Activated CD8-positive, alpha-beta memory T cell treated with anti-CD3 and anti-CD28 coated beads, Interleukin-2, amount 50 U/mL, for 1 hour (primary cell): ENCODE data around the gene PPAN.

Experiments
- DNase-seq: peaks from one replicate; pipeline ENCODE4 v3.0.0-alpha.2; 2020; ENCODE audit errors: extremely low read depth

PPAN gene, protein sequence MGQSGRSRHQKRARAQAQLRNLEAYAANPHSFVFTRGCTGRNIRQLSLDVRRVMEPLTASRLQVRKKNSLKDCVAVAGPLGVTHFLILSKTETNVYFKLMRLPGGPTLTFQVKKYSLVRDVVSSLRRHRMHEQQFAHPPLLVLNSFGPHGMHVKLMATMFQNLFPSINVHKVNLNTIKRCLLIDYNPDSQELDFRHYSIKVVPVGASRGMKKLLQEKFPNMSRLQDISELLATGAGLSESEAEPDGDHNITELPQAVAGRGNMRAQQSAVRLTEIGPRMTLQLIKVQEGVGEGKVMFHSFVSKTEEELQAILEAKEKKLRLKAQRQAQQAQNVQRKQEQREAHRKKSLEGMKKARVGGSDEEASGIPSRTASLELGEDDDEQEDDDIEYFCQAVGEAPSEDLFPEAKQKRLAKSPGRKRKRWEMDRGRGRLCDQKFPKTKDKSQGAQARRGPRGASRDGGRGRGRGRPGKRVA

DNA sequence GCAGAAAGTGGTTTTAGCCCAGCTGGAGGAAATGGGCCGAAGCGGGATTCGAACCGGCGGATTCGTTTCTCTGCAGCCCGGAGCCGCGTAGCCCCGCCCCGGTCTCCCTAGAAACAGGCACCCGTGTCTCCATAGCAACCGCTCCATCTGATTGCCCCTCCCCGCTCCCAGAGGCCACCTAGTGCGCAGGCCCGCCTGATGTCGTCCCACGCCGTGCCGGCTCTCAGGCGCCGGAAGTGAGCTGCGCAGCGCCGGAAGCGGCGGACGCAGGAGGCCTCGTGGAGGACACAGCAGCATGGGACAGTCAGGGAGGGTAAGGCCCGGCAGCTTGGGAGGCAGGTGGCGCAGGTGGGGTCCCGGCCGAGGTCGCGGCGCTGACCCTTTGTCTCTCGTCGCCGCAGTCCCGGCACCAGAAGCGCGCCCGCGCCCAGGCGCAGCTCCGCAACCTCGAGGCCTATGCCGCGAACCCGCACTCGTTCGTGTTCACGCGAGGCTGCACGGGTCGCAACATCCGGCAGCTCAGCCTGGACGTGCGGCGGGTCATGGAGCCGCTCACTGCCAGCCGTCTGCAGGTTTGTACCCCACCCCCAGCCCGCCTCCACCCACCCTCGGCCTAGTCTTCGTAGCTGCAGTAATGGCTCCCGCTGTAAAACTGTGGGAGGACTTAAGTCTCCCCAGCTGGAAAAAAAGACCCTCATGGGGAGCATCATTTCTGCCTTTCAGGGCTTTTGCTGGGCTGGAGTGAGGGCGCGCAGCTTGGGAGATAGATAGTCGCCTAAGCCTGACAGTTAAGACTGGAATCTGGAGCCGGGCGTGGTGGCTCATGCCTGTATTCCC is at the start of gene PPAN:
Gene PPAN, plus strand, starts transcription at position 263 of the 837 bp plus-strand sequence. Its CDS starts 33 bp downstream, at position 296.
- DNase-seq = peak; percentile 99

DNA sequence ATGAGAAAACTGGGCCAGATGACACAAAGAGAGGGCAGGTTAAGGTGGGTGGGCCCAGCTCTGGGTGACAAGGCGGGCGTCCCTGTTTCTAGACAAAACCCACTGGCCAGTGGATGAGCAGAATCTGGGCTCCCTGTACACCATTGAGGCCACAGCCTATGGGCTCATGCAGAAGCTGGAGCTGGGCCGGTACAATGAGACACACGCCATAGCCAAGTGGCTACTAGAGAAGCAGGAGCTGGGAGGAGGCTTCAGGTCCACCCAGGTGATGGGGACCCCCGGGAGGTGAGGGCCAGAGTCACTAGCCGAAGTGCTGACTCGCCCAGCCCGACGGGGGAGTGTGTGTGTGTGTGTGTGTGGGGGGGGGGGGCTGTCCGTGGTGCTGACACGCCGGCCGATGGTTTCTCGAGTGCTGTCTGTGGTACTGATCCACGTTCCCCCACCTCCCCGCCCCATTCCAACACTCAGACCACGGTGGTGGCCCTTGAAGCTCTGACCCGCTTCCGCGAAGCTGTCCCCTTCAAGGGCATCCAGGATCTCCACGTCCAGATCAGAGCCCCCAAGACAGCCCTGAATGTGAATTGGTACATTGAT is 44.3 kb upstream of the PPAN start:
- DNase-seq = no peak

DNA sequence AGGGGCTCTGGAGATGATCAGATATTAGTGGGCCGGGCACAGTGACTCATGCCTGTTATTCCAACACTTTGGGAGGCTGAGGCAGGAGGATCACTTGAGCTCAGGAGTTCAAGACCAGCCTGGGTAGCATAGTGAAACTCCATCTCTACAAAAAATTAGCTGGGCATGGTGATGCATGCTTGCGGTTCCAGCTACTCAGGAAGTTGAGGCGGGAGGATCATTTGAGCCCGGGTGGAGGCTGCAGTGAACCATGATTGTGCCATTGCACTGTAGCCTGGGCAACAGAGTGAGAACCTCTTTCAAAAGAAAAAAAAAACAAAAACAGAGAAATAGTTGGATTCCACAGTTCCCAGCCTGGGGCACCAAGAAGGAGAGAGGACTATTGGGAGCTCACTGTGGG is 38.0 kb upstream of the PPAN start:
- no peak for DNase-seq

DNA sequence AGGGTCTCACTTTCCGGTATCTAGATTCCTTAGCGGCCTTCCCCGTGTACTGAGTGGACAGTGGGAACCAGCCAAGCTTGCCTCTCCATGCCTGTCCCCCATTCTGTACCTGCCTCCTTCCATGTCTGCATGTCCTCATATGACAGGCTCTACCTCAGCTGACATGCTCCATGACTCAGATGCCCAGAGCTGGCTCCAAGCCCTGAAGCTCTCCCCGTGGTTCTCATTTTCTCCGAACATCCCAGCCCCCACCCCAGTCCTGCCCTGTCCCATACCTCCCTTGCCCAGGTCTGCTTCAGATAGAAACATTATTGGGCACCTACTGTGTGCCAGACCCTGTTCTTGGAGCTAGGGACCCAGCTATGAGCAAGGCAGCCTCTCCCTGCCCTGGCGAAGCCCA is 37.1 kb upstream of the PPAN start:
- no peak for DNase-seq

DNA sequence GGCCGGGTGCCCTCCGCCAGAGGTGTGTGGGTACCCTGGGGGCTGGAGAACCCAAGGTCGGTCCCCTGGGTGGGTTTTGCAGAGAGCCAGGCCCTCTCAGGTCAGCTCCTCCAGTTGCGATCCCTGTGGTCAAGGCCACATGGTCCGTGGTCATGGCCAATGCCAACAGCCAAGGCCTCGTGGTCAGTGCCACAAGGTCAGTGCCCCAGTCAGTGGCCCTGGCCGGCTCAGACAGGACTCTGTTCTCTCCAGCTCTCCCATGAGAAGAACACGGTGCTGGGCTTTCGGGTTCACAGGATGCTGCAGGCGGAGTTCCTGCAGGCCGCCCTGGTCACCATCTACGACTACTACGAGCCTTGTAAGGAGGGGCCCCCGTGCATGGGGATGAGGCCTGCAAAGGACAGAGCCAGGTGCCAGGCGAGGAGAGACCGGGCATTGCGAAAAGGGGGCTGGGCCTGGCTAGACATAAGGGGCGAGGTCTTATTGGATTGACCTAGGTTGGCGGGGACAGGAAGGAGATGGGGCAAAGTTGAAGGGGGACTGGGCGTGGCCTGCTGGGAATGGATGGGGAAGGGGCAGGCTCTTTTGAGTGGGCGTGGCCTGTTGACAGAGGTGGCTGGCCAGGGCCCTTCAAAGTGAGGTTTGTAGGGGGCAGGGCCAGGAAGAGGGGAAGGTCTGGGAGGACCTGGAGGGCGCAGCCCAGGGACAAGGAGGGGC is 35.3 kb upstream of the PPAN start:
- no peak for DNase-seq

DNA sequence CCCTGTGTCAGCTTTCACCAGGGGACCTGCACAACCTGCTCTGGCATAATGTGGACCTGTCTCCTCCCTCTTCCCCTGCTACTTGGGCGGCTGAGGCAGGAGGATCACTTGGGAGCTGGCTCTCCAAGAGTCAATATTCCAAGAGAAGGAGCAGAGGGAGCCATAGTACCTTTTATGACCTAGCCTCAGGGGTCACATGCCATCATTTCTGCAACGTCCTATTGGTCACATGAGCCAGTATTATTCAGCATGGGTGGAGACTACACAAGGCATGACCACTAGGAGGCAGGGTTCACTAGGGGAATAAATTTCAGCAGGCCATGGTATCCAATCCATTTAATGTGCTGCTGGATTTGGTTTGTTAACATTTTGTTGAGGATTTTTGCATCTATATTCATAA is 32.0 kb upstream of the PPAN start:
- no peak for DNase-seq

DNA sequence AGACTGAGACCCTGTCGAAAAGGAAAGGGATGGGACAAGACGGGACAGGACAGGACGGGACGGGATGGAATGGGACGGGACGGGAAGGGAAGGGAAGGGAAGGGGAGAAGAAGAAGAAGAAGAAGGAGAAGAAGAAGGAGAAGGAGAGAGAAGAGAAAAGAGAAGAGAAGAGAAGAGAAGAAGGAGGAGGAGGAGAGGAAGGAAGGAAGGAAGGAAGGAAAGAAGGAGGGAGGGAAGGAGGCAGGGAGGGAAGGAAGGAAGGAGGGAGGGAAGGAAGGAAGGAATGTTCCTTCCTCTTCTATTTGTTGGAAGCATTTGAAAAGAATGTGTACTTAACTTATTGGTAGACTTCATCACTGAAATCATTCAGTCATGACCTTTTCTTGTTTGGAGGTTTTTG is 29.6 kb upstream of the PPAN start:
- DNase-seq = no peak

DNA sequence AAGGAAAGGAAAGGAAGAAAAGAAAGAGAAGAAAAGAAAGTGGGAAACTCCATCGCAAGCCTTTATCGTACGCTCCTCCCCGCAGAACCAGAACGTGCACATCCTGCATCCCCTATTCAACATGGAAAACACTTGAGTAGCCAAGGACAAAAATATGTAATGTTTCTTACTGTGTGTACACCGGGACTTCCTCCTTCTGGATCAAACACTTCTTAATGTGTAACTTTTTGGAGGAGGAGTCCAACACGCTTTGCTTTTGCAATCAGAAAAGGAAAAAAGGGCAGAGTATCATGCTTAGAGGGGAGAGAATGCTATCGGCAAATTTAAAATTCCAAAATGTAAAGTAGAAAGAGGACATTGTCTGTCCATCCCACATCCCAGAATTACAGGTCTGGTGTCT is 27.8 kb upstream of the PPAN start:
- no peak for DNase-seq

DNA sequence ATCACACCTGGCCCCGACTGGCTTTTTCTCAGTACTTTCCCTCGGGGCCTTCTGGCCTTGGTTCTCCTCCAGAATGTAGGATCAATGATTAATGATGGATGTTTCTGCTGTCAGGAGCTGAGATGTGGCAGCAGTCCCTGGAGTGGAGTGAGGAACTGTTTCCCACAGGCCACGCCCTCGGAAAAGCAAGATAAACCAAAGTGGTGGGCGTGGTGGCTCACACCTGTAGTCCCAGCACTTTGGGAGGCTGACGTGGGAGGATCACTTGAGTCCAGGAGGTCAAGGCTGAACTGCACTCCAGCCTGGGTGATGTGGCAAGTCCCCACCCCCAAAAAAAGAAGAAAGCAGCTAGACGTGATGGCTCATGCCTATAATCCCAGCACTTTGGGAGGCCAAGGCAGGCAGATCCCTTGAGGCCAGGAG is 27.1 kb upstream of the PPAN start:
- no peak for DNase-seq

DNA sequence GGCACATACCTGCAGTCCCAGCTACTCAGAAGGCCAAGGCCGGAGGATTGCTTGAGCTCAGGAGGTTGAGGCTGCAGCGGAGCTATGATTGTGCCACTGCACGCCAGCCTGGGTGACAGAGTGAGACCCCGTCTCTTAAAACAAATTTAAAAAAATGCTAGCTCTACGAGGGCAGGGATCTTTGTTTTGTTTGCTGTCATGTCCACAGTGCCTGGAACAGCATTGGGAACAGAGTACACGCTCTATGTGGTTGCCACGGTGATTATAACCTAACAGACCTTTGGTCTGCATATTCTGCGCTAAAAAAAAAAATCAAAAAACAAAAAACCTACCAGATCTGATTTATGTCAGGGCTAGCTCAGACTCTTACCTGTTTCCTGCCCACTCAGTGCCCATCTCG is 22.3 kb upstream of the PPAN start:
- no peak for DNase-seq

DNA sequence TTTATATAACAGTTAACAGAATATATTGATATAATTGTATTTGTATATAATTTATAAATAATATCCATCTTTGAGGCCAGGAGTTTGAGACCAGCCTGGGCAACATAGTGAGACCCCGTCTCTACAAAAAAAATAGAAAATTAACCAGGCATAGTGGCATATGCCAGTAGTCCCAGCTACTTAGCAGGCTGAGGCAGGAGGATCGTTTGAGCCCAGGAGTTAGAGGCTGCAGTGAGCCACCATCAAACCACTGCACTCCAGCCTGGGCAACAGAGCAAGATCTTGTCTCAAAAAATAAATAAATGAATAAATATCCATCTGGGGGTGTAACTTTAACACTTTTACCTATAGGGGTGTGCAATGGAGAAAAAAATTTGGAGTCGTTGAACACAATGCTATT is 21.4 kb upstream of the PPAN start:
- DNase-seq = no peak

DNA sequence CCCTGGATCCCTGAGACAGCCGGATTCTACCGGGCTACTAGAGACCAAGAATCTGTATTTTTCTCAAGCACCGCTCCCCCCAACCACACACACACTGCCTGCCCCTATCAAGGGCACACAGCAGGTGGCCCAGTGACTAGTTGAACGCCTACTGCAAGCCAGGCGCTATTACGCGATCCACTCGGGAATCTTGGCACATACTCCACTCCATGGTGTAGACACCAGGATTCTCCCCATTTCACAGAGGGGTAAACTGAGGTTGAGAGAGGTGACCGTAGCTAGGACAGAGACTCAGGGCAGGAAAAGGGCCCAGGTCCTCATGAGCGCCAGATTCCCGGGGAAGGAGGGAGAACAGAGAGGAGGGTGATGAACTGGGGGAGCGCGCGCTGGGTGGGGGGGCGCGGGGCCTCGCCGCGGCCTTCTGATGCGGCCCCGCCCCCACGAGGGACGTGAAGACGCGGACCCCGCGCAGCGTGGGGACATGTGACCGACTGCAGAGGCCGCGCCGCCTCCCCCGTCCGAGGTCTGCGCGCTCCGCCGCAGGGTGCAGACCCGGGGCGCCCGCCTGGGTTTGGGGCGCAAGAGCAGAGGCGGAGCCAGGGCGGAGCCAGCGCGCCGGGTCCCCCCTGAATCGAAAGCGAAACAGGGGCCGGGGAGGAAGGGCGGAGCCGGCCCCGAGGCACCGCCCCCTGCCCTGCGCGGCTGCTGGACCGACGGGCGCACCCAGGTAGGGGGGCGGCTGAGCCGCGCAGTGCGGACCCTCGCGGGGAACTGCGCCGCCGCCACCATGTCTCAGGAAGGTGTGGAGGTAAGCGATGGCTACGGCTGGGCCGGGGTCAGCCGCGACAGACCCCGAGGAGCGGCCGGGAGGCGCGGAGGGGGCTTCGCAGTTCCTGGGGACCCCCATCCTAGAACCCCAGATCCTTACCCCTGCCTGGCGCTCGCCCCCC is 20.2 kb upstream of the PPAN start, which contains the start of gene SHFL:
Gene SHFL, plus strand, starts transcription at position 677 of the 950 bp plus-strand sequence. Its CDS starts 111 bp downstream, at position 788.
- no peak for DNase-seq

DNA sequence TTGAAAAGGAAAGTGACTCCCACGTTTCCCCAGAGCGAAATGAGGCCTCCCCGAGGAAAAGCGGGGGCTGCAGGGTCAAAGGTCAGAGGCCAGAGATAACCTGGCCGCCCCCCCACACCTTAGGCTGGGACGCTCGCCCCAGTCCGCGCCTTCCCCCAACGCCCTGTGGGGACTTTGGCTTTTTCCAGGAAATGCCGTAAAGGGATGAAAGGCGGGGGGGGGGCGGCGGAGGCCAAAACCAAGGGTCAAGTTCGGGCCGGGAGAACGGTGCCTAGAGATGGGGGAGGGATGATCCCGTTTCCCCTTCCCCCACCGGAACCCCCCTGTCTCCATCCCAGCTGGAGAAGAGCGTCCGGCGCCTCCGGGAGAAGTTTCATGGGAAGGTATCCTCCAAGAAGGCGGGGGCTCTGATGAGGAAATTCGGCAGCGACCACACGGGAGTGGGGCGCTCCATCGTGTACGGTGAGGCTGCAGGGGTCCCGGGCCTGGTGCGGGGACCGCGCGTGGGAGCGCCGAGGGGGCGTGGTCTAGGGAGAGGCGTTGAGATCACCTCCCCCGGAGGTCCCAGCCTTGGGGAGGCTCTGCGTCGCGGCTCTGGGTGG is 19.5 kb upstream of the PPAN start:
- no peak for DNase-seq

DNA sequence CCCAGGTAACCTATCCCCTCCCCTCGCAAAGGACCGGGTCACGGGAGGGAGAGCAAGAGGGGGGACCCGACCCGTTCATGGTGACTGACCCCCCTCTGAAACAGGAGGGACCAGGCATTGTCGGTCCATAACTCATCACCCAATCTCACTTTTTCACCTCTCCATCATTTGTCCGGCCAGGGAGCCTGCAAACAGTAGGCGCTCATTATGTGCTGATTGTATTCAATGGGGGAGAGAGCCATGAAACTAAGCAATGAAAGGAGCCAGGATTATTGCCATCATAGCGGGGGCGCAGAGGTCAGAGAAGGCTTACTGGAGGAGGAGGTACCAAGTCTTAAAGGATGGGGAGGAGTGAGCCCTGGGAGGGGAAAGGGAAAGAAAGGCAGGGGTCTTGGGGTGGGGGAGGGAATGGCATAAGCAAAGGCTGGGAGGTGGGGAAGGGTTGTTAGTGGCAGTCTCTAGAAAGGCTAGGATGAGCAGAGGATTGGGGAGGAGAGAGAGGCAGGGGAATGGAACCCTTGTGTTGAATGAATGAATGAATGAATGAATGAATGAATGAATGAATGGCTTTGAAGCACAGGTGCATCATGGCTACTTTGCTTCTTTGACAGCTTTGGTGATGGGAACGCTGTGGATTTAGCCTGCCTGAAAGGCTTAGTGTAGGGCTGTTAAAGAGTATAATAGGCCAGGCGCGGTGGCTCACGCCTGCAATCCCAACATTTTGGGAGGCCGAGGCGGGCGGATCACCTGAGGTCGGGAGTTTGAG is 18.7 kb upstream of the PPAN start:
- DNase-seq = no peak

DNA sequence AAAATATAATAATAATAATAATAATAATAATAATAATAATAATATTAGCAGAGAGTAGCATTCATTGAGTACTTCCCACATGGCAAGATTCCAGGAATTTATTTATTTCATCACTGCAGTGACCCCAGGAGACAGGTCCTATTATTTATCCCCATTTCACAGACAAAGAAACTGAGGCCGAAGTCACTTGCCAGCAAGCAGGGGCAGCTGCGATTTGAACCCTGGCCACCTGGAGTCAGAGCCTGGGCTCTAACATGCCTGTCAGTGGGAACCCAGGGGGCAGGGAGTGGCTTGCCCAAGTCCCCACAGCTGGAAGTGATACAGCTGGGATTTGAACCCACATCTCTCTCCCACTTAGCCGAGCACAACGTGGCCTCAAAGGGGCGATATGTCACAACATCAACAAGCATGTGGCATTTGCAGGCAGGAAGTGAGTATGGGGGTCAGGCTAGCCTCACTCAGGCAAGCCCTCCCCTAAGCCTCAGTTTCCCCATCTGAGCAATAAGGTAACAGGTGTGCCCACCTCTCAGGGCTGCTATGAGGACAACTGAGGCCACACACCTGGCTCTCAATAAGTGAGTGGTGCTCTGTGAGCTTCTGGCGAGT is 17.1 kb upstream of the PPAN start:
- DNase-seq = no peak

DNA sequence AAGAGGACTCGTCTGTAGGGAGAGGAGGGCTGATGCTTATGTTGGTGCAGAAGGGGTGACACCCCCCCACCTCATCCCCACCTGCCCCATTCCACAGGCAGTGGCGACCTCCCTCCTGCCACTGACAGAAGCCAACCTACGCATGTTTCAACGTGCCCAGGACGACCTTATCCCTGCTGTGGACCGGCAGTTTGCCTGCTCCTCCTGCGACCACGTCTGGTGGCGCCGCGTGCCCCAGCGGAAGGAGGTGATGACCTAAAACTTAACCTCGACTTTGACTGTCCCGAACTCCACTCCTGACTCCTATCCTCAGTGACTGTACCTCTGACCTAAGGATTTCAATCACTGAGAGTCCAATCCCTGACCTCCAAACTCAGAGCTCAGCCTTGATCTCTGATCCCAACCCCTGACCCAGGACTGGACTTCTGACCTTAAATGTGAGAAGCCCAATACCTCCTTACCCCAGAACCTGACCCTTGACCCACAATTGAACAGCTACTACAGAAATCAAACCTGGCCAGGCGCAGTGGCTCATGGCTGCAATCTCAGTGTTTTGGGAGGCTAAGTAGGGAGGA is 16.3 kb upstream of the PPAN start:
- no peak for DNase-seq

DNA sequence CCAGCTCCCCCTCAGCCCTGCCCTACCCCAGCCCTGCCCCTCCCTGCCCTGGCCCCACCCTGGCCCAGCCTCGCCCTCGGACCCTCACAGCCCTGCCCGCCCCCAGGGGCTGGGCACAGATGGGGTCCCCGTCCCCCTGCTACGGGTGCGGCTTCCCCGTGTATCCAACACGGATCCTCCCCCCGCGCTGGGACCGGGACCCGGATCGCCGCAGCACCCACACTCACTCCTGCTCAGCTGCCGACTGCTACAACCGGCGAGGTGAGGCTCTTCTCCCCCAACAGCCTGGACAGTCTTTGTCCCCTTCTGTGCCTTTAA is 14.8 kb upstream of the PPAN start:
- DNase-seq = no peak

DNA sequence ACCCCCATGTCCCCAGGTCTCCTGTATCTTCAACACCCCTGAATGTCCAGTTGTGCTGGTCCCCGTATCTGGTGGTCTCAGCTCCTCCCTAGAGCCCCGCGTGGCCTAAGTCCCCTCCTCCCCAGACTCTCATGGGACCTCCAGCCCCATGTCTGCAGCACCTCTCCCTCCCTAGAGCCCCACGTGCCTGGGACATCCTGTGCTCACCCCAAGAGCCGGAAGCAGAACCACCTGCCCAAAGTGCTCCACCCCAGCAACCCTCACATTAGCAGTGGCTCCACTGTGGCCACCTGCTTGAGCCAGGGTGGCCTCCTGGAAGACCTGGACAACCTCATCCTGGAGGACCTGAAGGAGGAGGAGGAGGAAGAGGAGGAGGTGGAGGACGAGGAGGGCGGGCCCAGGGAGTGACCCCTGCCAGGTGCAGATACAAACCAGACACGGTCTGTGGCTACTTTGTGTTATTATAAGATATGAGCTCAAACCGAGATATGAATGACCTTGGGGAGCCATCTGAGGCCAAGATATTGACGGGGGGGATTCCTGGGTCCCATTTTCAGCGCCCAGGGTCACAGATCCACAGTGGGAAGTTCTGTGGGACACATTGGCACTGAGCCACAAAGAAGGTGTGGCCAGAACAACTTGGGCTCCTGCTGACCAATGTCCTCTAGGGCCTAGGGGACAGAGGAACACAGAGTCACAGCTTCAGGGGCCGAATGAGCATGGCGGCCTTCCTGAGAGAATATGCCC is 14.1 kb upstream of the PPAN start:
- no peak for DNase-seq
